Endothelial cell of umbilical vein (primary cell): ENCODE results near the gene RGS6. TPM values are rescaled to one million over a fixed set of nuclear protein-coding genes. Genes with fewer than 3 reads are reported as not detected.

Source experiments
- BruUV-seq: library from RNA; stranded (reverse); fragments of 400-500 nt; replicated peaks from 2 replicates; lab custom pipeline; 2021; lab: Mats Ljungman, UMichigan
- CTCF ChIA-PET: fragments of 300-600, 350-600 bp; sonication (Branson Sonifier 250); formaldehyde crosslinking; loops from one replicate; lab custom pipeline; 2021; ENCODE audit warnings: antibody characterized with exemption, inconsistent platforms; lab: Charles Lee
- POLR2A ChIA-PET: fragments of 300-600, 350-600 bp; sonication (Branson Sonifier 250); formaldehyde crosslinking; loops from one replicate; lab custom pipeline; 2021; ENCODE audit warnings: antibody characterized with exemption, inconsistent platforms; lab: Charles Lee
- DNase-seq: peaks from one replicate; pipeline ENCODE4 v3.0.0-alpha.2; 2011; ENCODE audit warnings: low read depth, low spot score
- FAIRE-seq: peaks from 2 replicates; lab custom pipeline; 2011; peaks lifted over from hg19 to GRCh38; lab: Jason Lieb, UNC
- H2AFZ ChIP-seq: 2 replicates; pipeline ENCODE4 v1.6.0; 2012; ENCODE audit warnings: low read depth, low read length, control low read depth, inconsistent platforms
- H3K27ac ChIP-seq: 2 replicates; pipeline ENCODE4 v1.5.1; 2011; ENCODE audit warnings: low read depth, mild to moderate bottlenecking, control low read depth, low read length, moderate library complexity; ENCODE audit not compliant: insufficient read depth
- H3K27me3 ChIP-seq, 2 experiments: 2 replicates each; pipeline versions ENCODE4 v1.6.0 to v1.6.1; 2011; ENCODE audit warnings: low read length in 2 of 2, mixed read lengths in 1 of 2; ENCODE audit not compliant: control insufficient read depth in 2 of 2, insufficient read depth in 2 of 2
- H3K36me3 ChIP-seq, 2 experiments: 2 replicates in 1 of 2; 3 replicates in 1 of 2; pipeline ENCODE4 v1.5.1; 2011; ENCODE audit warnings: low read length in 2 of 2, mild to moderate bottlenecking in 1 of 2, moderate library complexity in 1 of 2; ENCODE audit not compliant: control insufficient read depth in 2 of 2, insufficient read depth in 2 of 2; ENCODE audit errors: extremely low read depth in 1 of 2
- H3K4me1 ChIP-seq: 3 replicates; pipeline ENCODE4 v1.5.1; 2011; ENCODE audit warnings: mild to moderate bottlenecking, low read length; ENCODE audit not compliant: control insufficient read depth, insufficient read depth; ENCODE audit errors: extremely low read depth
- H3K4me2 ChIP-seq: 2 replicates; pipeline ENCODE4 v1.6.1; 2011; ENCODE audit warnings: low read length, control low read depth, mixed read lengths; ENCODE audit not compliant: insufficient read depth
- H3K4me3 ChIP-seq, 3 experiments: fragments of 200-600 bp in 1 of 3; sonication (generic), shearing (Covaris generic) in 1 of 3; replicated peaks in 1 of 3; 2 replicates each; pipeline ENCODE4 v1.5.1; 2011 to 2016; ENCODE audit warnings: control low read depth in 3 of 3, low read length in 3 of 3, mild to moderate bottlenecking in 2 of 3, inconsistent platforms in 1 of 3, low read depth in 1 of 3, moderate library complexity in 1 of 3; ENCODE audit not compliant: insufficient read depth in 1 of 3
- H3K79me2 ChIP-seq: 2 replicates; pipeline ENCODE4 v1.6.0; 2012; ENCODE audit warnings: low read length, inconsistent platforms; ENCODE audit not compliant: control insufficient read depth, insufficient read depth
- H3K9ac ChIP-seq: replicated peaks from 2 replicates; pipeline ENCODE3; 2011; ENCODE audit warnings: low read length, control low read depth; ENCODE audit not compliant: insufficient read depth; ENCODE audit errors: extremely low read depth
- H3K9me1 ChIP-seq: replicated peaks from 3 replicates; pipeline ENCODE4 v1.6.0; 2011; ENCODE audit warnings: mild to moderate bottlenecking, low read length; ENCODE audit not compliant: control insufficient read depth, insufficient read depth; ENCODE audit errors: extremely low read depth
- H3K9me3 ChIP-seq: replicated peaks from 2 replicates; pipeline ENCODE4 v1.5.1; 2012; ENCODE audit warnings: low read length, inconsistent platforms; ENCODE audit not compliant: control insufficient read depth, insufficient read depth
- H4K20me1 ChIP-seq: replicated peaks from 2 replicates; pipeline ENCODE3; 2011; ENCODE audit warnings: mild to moderate bottlenecking, low read length; ENCODE audit not compliant: control insufficient read depth, insufficient read depth; ENCODE audit errors: extremely low read depth
- CTCF ChIP-seq, 2 donors: IDR thresholded peaks; 1 replicate in 1 of 2; 2 replicates in 1 of 2; pipeline ENCODE4 v1.5.1; 2011; ENCODE audit warnings: low read length in 2 of 2, mild to moderate bottlenecking in 2 of 2, moderate library complexity in 2 of 2, control low read depth in 1 of 2, inconsistent platforms in 1 of 2, low read depth in 1 of 2; ENCODE audit not compliant: insufficient read depth in 1 of 2; ENCODE audit errors: extremely low read depth in 1 of 2
- EZH2 ChIP-seq: IDR thresholded peaks from 2 replicates; pipeline ENCODE4 v1.6.1; 2012; ENCODE audit warnings: borderline replicate concordance, low read depth, mild to moderate bottlenecking, moderate library complexity, low read length, inconsistent platforms; ENCODE audit not compliant: severe bottlenecking
- FOS ChIP-seq: IDR thresholded peaks from 2 replicates; pipeline ENCODE4 v1.6.1; 2011; ENCODE audit warnings: mild to moderate bottlenecking, low read length, moderate library complexity, borderline replicate concordance; ENCODE audit not compliant: insufficient read depth
- GATA2 ChIP-seq: IDR thresholded peaks from 2 replicates; pipeline ENCODE4 v1.7.0; 2011; ENCODE audit warnings: low read depth, mild to moderate bottlenecking, moderate library complexity, mixed read lengths, low read length; ENCODE audit not compliant: insufficient read length, insufficient read depth
- JUN ChIP-seq: IDR thresholded peaks from 2 replicates; pipeline ENCODE4 v1.6.1; 2011; ENCODE audit warnings: borderline replicate concordance, low read depth; ENCODE audit not compliant: insufficient read length, insufficient read depth
- MAX ChIP-seq: IDR thresholded peaks from 2 replicates; pipeline ENCODE4 v1.6.1; 2011; ENCODE audit not compliant: insufficient read depth, insufficient read length
- MYC ChIP-seq: IDR thresholded peaks from one replicate; pipeline ENCODE4 v1.6.1; 2011; ENCODE audit warnings: mild to moderate bottlenecking, low read depth, low read length
- POLR2A ChIP-seq: IDR thresholded peaks from 2 replicates; pipeline ENCODE4 v1.6.1; 2012; ENCODE audit warnings: low read depth, mild to moderate bottlenecking, control low read depth, low read length
- POLR2AphosphoS5 ChIP-seq: IDR thresholded peaks from 2 replicates; pipeline ENCODE4 v1.6.1; 2012; ENCODE audit warnings: low read depth, mild to moderate bottlenecking, control low read depth, low read length, moderate library complexity; ENCODE audit not compliant: insufficient read depth
- dilution Hi-C: fragments of 300-500 bp; cut with MboI; formaldehyde crosslinking; loops from one replicate; pipeline ENCODE4 v1.15.0; 2019; ENCODE audit warnings: low sequenced_read_pairs; ENCODE audit not compliant: extremely low pct_ligation_motif_present
- intact Hi-C: fragments of 100-400 bp; cut with micrococcal nuclease; formaldehyde crosslinking; loops from one replicate; pipeline ENCODE4 v1.10.0; 2022
- polyA plus RNA-seq, 4 experiments: library from polyadenylated mRNA; depleted of rRNA in 3 of 4; stranded (reverse) in 3 of 4; unstranded in 1 of 4; fragments of >200 nt; gene quantifications; 2 replicates each; pipeline versions ENCODE4 v1.2.1 to v1.2.3, GENCODE V29; 2011 to 2012; ENCODE audit warnings: missing spikeins in 1 of 4
- total RNA-seq: library from RNA; stranded (reverse); gene quantifications from 2 replicates; pipeline ENCODE4 v1.2.3, GENCODE V29; 2021

RGS6 gene
- total and polyA plus RNA-seq, 2 donors (not counting 3 experiments of a cell fraction or from before 2014, with no cell fraction given), result not detected

GRCh38 chr14:72559202-72559601 lies 627.0 kb downstream of the RGS6 start:
- Histone ChIP-seq H3K9me1 (no peaks in the 10 kb centered on the region), H3K9me3 (no peaks in the 10 kb centered on the region), H3K36me3 (no peaks in the 10 kb centered on the region), H3K9ac (no peak overlapping the region), H2AFZ (no peak overlapping the region), H4K20me1 (no peaks in the 10 kb centered on the region), H3K4me1 (no peaks in the 10 kb centered on the region), H3K4me2 (no peak overlapping the region), H3K27ac (no peak overlapping the region), H3K79me2 (no peaks in the 10 kb centered on the region), H3K27me3 (peaks cover 0 to 3% of the 10 kb centered on the region in 2 experiments), H3K4me3 (no peak overlapping the region)
- dilution Hi-C loops (no loop called here), intact Hi-C loops (no loop called here)
- no TSS peak for BruUV-seq
- DNase-seq (peak; percentile 39), FAIRE-seq (no peak)
- TF ChIP-seq MYC, result no peak
- TF ChIP-seq CTCF (IDR thresholded peaks at IDR 0.05; ENCODE audit: extremely low read depth in 1 of 2, insufficient read depth in 1 of 2, low read depth in 1 of 2, low read length in 2 of 2), result no peak
- TF ChIP-seq EZH2, result no peak
- no peak for TF ChIP-seq POLR2AphosphoS5
- no peak for TF ChIP-seq GATA2
- no peak for TF ChIP-seq JUN
- no peak for TF ChIP-seq MAX
- no peak for TF ChIP-seq POLR2A
- no peak for TF ChIP-seq FOS
- POLR2A ChIA-PET, result no interaction called here
- CTCF ChIA-PET, result interaction anchor here (0.8 to 1.8 kb wide), 13 partner anchors 8 to 346 kb away, joined by 3 to 7 read pairs (median 4); no protein-coding TSS in a partner anchor
